HUES48 (cell line): ENCODE data around the gene PHF8.

Source experiments
- H3K27ac ChIP-seq: one replicate; pipeline ENCODE4 v1.7.0; 2013; ENCODE audit warnings: low read depth, low read length, inconsistent platforms
- H3K27me3 ChIP-seq: 2 replicates; pipeline ENCODE4 v1.6.1; 2013; ENCODE audit warnings: mild to moderate bottlenecking, low read length; ENCODE audit not compliant: control insufficient read depth, insufficient read depth
- H3K36me3 ChIP-seq: 2 replicates; pipeline ENCODE4 v1.6.1; 2013; ENCODE audit warnings: low read length; ENCODE audit not compliant: control insufficient read depth, insufficient read depth
- H3K4me1 ChIP-seq: 2 replicates; pipeline ENCODE4 v1.6.1; 2013; ENCODE audit warnings: mild to moderate bottlenecking, low read length; ENCODE audit not compliant: control insufficient read depth, insufficient read depth
- H3K4me3 ChIP-seq: 2 replicates; pipeline ENCODE4 v1.5.1; 2013; ENCODE audit warnings: mild to moderate bottlenecking, low read depth, low read length
- H3K9ac ChIP-seq: 2 replicates; pipeline ENCODE4 v1.6.1; 2013; ENCODE audit warnings: mild to moderate bottlenecking, low read depth, low read length, moderate library complexity
- H3K9me3 ChIP-seq: 2 replicates; pipeline ENCODE4 v1.6.1; 2013; ENCODE audit warnings: low read length; ENCODE audit not compliant: control insufficient read depth, insufficient read depth

The PHF8 gene

GRCh38 chrX:54024350-54024749 is 19.9 kb downstream of the PHF8 start:
- H3K36me3 ChIP-seq, result peaks cover 26% of the 10 kb centered on the region
- no peak overlapping the region for H3K9ac ChIP-seq
- H3K9me3 ChIP-seq, result peaks cover 44% of the 10 kb centered on the region
- no peaks in the 10 kb centered on the region for H3K27me3 ChIP-seq
- H3K27ac ChIP-seq, result no peak overlapping the region
- H3K4me1 ChIP-seq, result no peaks in the 10 kb centered on the region
- H3K4me3 ChIP-seq, result no peak overlapping the region

DNA sequence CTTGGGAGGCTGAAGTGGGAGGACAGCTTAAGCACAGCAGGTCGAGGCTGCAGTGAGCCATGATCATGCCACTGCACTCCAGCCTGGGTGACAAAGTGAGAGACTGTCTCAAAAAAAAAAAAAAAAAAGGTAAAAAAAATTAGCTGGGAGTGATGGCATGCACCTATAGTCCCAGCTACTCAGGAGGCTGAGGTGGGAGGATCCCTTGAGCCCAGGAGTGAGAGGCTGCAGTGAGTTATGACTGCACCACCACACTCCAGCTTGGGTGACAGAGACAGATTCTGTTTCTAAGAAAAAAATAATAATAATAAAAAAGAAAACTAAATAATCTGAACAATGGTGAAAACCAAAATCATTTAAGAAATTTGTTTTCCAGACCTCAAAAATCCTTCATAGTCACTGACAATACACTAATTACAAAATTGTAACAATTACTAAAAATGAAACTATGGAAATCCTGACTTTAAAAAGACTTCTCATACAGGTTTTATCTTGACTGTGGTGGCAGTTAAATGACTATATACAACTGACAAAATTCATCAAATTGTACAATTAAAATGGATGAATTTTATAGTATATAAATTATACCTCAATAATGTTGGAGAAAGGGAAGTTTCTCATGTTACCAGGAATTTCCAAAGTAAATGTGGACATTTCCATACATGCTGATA is 31.3 kb downstream of the PHF8 start:
- Histone ChIP-seq H3K4me3 (no peak overlapping the region), H3K9me3 (peaks cover 21% of the 10 kb centered on the region; the same call in 1 of the 2 replicates), H3K4me1 (no peaks in the 10 kb centered on the region), H3K27ac (no peak overlapping the region), H3K9ac (no peak overlapping the region), H3K27me3 (no peaks in the 10 kb centered on the region), H3K36me3 (peaks cover 44% of the 10 kb centered on the region)

DNA sequence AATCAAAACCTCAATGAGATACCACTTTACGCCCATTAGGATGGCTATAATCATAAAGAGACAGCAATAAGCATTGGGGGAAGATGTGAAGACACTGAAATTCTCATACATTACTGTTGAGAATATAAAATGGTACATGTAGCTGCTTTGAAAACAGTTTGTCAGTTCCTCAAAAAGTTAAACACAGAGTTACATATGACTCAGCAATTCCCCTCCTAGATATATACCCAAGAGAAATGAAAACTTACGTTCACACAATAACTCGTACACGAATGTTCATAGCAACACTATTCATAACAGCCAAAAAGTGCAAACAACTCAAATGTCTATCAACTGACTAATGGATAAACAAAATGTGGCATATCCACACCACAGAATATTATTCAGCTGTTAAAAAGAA is 36.6 kb downstream of the PHF8 start:
- no peak overlapping the region for H3K9ac ChIP-seq
- H3K27me3 ChIP-seq, result no peaks in the 10 kb centered on the region

DNA sequence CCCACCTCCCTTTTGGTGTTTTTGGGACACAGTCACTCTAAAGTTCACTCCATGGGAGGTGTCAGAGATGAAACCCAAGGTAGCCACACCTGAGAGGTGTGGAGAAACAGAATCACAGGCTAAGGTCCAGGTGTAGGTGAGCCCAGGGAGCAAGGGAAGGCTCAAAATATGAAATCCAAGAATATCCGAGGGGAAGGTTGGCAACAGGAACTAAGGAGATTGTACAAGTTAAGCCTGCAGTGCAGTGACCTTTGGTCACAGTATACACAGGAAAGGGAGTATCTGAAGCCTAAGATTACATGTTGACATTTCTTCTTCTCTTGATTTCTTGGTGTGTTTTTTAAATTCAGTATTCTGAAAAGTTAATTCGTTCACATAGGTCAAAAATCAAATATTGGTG is 46.5 kb downstream of the PHF8 start:
- Histone ChIP-seq H3K27ac (no peak overlapping the region), H3K4me1 (no peaks in the 10 kb centered on the region), H3K27me3 (no peaks in the 10 kb centered on the region), H3K9me3 (peaks cover 47% of the 10 kb centered on the region), H3K36me3 (peaks cover 60% of the 10 kb centered on the region), H3K9ac (no peak overlapping the region), H3K4me3 (no peak overlapping the region)

More for the DNA sequence above, 36.6 kb downstream of the PHF8 start:
- Histone ChIP-seq H3K4me3 (no peak overlapping the region), H3K36me3 (peaks cover 15% of the 10 kb centered on the region), H3K9me3 (peaks cover 16% of the 10 kb centered on the region), H3K4me1 (no peaks in the 10 kb centered on the region), H3K27ac (no peak overlapping the region)

GRCh38 chrX:53992589-53992988 is 51.7 kb downstream of the PHF8 start:
- Histone ChIP-seq H3K9me3 (peaks cover 25% of the 10 kb centered on the region), H3K27me3 (no peaks in the 10 kb centered on the region), H3K36me3 (peaks cover 41% of the 10 kb centered on the region), H3K9ac (no peak overlapping the region), H3K27ac (no peak overlapping the region), H3K4me3 (no peak overlapping the region), H3K4me1 (no peaks in the 10 kb centered on the region)

DNA sequence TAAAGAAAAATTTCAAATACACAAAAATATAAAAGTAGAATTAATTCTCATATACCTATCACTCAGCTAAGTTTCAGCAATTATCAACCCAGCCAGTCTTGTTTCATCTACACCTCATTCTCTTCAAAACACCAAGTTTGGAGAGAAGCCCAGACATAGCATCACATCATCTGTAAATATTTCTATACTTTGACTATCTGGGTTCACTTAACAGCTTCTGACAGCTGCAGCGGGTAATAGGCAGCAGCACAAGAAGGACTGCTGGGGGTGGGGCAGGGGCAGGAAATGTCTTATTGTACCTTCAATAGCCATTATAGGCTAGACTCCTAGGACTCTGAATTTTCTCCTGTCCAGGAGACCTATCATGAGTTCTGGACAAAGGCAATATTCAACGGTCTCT is 54.1 kb downstream of the PHF8 start:
- Histone ChIP-seq H3K36me3 (peaks cover 59% of the 10 kb centered on the region), H3K4me3 (no peak overlapping the region), H3K27me3 (no peaks in the 10 kb centered on the region), H3K9ac (no peak overlapping the region), H3K9me3 (peaks cover 32% of the 10 kb centered on the region), H3K27ac (no peak overlapping the region), H3K4me1 (no peaks in the 10 kb centered on the region)

DNA sequence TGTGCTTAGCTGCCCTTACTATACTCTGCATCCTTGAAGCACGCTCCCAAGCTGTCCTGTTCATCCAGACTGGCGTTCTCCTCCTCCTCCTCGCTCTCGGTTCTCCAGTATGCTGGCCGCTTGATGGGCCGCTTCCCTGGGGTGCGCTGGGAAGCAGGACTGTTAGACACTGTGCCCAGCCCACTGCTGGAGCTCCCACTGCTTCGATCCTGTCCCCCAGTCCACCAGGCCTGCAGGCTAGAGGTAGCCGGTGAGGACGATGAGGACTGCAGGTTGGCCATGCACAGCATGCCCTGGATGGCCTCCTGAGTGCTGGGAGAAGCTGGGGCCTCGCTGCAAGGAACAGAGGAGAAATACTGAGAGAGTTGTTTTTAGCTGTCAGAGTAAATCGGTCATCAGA is 59.4 kb downstream of the PHF8 start:
- Histone ChIP-seq H3K27ac (no peak overlapping the region), H3K9me3 (peaks cover 20% of the 10 kb centered on the region), H3K27me3 (no peaks in the 10 kb centered on the region), H3K36me3 (peaks cover 53% of the 10 kb centered on the region), H3K4me3 (no peak overlapping the region), H3K9ac (no peak overlapping the region), H3K4me1 (no peaks in the 10 kb centered on the region)

GRCh38 chrX:53974529-53974928 is 69.7 kb downstream of the PHF8 start:
- Histone ChIP-seq H3K9me3 (peaks cover 21% of the 10 kb centered on the region), H3K4me1 (no peaks in the 10 kb centered on the region)

DNA sequence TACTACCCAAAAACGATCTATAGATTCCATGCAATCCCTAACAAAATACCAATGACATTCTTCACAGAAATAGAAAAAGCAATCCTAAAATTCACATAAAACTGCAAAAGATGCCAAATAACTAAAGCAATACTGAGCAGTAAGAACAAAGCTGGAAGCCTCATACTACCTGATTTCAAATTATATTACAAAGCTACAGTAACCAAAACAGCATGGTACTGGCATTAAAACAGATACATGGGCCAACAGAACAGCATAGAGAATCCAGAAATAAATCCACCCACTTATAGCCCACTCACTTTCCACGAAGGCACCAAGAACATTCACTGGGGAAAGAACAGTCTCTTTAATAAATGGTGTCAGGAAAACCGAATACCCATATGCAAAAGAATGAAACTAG is 74.7 kb downstream of the PHF8 start:
- Histone ChIP-seq H3K36me3 (peaks cover 1% of the 10 kb centered on the region; the same call in 1 of the 2 replicates), H3K27me3 (no peaks in the 10 kb centered on the region), H3K4me3 (no peak overlapping the region), H3K4me1 (no peaks in the 10 kb centered on the region), H3K27ac (no peak overlapping the region), H3K9me3 (peaks cover 29% of the 10 kb centered on the region), H3K9ac (no peak overlapping the region)

More at GRCh38 chrX:53974529-53974928, 69.7 kb downstream of the PHF8 start:
- Histone ChIP-seq H3K36me3 (peaks cover 11% of the 10 kb centered on the region), H3K4me3 (no peak overlapping the region), H3K9ac (no peak overlapping the region), H3K27me3 (no peaks in the 10 kb centered on the region), H3K27ac (no peak overlapping the region)

- no peak overlapping the region for H3K9ac ChIP-seq
- H3K9me3 ChIP-seq, result peaks cover 18% of the 10 kb centered on the region; the same call in 1 of the 2 replicates
- no peak overlapping the region for H3K4me3 ChIP-seq
- H3K27me3 ChIP-seq, result no peaks in the 10 kb centered on the region
- no peaks in the 10 kb centered on the region for H3K4me1 ChIP-seq
- no peak overlapping the region for H3K27ac ChIP-seq
- H3K36me3 ChIP-seq, result peaks cover 10% of the 10 kb centered on the region; the same call in 1 of the 2 replicates
Measured at GRCh38 chrX:53950130-53950733, 94.0 kb downstream of the PHF8 start.

DNA sequence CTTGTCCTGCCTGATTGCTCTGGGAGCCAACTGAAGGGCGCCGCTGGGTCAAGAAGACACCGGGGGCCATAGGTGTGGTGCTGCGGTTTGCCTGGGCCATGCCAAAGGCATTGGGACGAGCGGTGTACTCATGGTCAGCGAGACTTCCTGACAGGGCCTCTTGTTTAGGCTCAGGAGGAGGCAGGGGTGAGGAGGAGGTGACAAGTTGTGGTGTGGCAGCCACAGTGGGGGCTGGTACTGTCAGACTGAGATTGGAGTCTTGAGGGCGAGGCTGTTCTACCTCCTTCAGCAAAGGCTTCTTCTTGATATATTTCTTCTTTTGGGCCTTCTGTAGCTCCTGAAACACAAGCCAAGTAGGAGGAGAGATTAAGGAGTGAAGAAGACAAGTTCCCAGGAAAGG is 104.1 kb downstream of the PHF8 start:
- Histone ChIP-seq H3K9ac (no peak overlapping the region), H3K27me3 (no peaks in the 10 kb centered on the region), H3K4me3 (no peak overlapping the region), H3K27ac (no peak overlapping the region), H3K36me3 (peaks cover 43% of the 10 kb centered on the region), H3K4me1 (no peaks in the 10 kb centered on the region), H3K9me3 (peaks cover 29% of the 10 kb centered on the region; the same call in 1 of the 2 replicates)
